Left kidney (tissue), 2 donors: ENCODE measurements around the gene LRRC32. TPM values are rescaled to one million over a fixed set of nuclear protein-coding genes. Genes with fewer than 3 reads are reported as not detected.
"Not testable (repeated sequence)": the region's sequence is repeated elsewhere in the genome, so short reads cannot be mapped to it uniquely, and the experiment has no call there.

Experiments
- DNase-seq: peaks from one replicate; pipeline ENCODE4 v3.0.0-alpha.2; 2013
- polyA plus RNA-seq: library from polyadenylated mRNA; unstranded; fragments of 120-200 nt; gene quantifications from one replicate; pipeline ENCODE4 v1.2.1, GENCODE V29; 2013; ENCODE audit not compliant: insufficient read length

Gene LRRC32
- polyA plus RNA-seq, 1 donor: 48.8 TPM

- DNase-seq: no peak
These were observed 17.4 kb downstream of the LRRC32 start for GRCh38 chr11:76653012-76653673.

GRCh38 chr11:76649851-76650372 is 20.6 kb downstream of the LRRC32 start:
- no peak for DNase-seq

DNA sequence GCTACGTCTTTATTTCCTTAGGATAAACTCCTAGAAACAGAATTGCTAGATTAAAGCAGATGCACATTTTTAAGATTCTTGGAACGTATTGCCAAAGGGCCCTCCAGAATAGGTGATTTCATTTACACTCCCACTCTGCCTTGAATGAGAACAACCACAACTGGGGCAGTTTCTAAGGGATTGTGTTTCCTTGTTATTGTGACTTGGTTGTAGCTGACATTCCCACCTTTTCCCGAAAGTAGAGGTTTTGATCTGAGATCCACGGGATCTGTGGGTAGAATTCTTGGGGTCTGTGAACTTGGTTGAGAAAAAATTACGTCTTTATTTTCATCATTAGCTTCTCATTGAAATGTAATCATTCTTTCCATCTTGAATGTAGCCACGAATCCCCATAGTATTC is 21.5 kb downstream of the LRRC32 start:
- no peak for DNase-seq

GRCh38 chr11:76648061-76648460 is 22.5 kb downstream of the LRRC32 start:
- no peak for DNase-seq

GRCh38 chr11:76646882-76647534 is 23.5 kb downstream of the LRRC32 start:
- no peak for DNase-seq

DNA sequence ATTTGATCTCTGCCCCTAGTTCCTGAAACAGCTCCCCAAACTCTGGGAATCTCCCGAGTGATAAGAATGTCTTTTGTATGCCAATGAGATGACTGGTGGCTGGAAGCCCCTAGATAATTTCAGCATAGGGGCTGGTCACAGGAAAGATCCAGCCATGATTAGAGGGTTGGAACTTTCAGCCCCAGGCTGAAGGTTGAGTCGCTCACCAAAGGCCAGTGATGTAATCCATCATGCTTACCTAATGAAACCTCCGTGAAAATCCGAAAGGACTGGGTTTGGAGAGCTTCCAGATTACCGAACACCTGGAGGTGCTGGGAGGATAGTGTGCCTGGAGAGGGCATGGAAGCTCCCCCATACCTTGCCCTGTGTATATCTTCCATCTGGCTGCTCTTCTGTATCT is 26.0 kb downstream of the LRRC32 start:
- DNase-seq: no peak

- not testable (repeated sequence) for DNase-seq
These were observed 26.8 kb downstream of the LRRC32 start for GRCh38 chr11:76643711-76644110.

DNA sequence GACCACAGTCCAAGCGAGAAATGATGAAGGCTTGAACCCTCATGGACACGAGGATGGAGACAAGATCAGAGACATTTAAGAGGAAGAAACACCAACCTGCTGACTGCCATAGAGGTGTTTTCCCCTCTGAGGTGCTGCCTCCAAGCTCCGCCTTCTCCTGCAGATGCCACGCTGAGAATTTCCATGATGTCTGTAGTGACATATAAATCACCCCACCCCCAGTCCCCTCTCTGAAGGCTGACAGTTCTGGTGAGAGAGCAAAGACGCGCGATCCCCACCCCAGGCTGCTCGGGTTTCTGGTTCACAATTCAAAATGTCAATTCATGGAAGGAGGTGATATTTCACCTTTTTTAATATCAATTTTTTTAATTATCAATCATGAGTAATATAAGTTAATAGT is 28.2 kb downstream of the LRRC32 start:
- no peak for DNase-seq

- DNase-seq: no peak
These were observed 28.6 kb downstream of the LRRC32 start for GRCh38 chr11:76641905-76642304.

- DNase-seq: no peak
These were observed 30.0 kb downstream of the LRRC32 start for GRCh38 chr11:76640501-76640900.

GRCh38 chr11:76639621-76640020 is 30.9 kb downstream of the LRRC32 start:
- DNase-seq: no peak

- DNase-seq: no peak
These were observed 32.0 kb downstream of the LRRC32 start for GRCh38 chr11:76638270-76639197.

DNA sequence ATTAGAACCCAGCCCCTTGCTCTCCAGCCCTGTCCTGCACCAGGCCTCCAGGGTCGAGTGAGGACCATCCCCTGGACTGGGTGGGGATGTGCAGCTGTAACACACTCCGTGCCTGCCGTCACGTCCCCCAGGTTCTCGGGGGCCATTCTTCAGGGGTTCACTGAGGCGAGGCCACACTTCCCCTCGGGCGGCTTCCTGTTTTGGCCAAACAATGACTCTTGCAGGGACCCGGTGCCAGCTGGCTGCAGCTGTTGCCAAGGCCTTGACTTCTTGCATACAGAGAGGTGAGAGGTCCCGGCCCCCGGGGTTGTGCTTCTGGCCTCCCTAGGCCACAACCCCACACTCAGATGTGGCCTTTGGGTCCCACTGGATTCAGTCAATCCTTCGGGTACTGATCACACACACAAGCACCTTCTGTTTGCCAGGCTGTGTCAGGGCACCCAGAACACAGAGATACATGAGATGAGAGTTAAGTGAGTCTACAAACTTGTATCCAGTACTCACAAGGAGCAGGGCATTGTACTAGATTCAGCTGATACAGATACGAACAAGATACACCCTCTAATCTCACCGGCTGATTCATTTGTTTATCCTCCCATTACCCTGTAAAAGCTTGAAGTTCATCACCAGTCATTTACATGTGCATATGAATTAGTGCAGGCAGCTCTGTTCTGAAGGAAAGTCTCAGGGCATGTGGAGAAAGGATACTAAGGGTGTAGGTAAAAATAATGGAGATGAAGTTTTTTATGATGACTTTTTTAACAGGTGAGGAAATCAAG is 32.9 kb downstream of the LRRC32 start:
- DNase-seq: no peak

GRCh38 chr11:76636826-76637460 is 33.6 kb downstream of the LRRC32 start:
- DNase-seq: no peak

DNA sequence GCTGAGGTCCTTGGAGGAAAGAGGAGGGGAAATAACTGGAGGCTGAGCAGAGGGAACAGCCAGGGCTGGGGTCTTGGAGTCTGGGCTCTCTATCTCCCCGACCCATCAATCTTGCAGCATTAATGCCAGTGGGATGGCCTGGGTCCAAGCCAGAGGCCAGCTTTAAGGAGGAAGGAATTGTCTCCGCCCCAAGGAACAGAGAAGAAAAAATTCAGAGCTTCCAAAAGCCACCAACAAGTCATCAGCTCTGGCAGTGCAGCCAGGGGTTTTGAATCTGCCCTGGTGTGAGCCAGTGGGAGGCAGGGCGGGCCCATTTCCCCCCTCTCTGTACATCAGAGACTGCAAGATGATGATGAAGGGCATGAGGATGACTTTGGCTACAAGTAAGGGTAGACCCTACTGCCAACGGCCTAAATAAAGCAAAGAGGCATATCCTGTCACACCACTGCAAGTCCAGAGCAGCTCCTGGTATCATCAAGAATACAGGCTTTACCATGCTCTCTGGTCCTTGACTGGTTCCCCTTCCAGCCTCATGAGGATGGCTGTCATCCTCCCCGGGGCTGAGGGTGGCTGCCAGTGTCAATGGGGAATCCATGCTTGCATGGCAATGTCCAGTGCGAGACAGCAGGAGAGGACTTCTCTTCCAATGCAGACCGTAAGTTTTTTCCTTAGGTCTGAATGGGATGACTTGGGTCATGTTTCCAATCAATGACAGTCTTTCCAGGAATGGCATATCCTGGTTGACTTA is 34.4 kb downstream of the LRRC32 start:
- DNase-seq: no peak

DNA sequence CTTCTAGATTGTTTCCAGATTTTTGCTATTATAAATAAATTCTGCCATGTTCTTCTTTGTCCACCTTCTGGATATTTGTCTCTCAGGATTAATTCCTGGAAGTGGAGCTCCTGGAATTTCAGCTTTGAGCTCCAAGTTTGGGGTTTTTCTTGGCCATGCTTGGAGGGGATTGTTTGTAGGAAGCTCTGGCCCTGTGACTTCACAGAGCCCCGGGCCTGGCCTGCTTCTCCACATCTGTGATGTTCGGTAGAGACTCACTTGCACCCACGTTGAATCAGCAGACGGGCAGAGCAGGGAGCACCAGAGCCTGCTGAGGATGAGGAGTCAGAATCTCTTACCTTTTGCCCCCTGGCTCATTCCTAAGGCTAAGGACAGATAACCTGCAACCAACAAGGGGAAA is 35.7 kb downstream of the LRRC32 start:
- DNase-seq: no peak

- no peak for DNase-seq
These were observed 38.1 kb downstream of the LRRC32 start for GRCh38 chr11:76632492-76632891.

DNA sequence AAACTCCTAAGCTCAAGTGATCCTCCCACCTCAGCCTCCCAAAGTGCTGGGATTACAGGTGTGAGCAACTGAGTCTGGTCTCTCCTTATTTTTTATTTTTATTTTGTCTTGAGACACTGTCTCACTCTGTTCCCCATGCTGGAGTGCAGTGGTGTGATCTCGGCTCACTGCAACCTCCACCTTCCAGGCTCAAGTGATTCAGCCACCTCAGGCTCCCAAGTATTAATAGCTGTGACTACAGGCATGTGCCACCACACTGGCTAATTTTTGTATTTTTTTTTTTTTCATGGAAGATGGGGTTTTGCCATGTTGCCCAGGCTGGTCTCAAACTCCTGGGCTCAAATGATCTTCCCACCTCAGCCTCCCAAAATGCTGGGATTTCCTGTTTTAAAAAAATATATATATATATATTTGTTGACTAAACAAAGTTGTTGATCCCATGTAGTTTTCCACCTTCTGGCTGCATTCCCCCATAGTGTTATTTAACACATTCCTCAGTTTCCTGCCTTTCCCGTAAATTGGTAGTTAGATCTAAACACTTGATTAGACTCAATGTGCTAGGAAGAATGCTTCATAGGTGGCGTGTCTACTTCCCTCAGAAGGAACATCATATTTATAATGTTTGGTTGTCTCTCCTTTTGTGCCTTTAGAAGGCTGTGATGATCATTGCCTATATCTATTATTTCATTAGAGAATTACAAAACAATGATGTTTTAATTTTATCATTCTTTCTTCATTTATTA is 38.8 kb downstream of the LRRC32 start:
- DNase-seq: no peak

GRCh38 chr11:76630600-76631281 is 39.8 kb downstream of the LRRC32 start:
- DNase-seq: no peak
